ENCODE measurements around the gene WRNIP1.

- TF ChIP-seq FOS (IDR thresholded peaks at IDR 0.05; ENCODE audit: low read depth, low read length): no peak
- no peak for TF ChIP-seq POLR2A (IDR thresholded peaks at IDR 0.05; ENCODE audit: low read depth, low read length)
- TF ChIP-seq CTCF (conservative IDR thresholded peaks at IDR 0.05; ENCODE audit: low read depth, low read length): no peak
- TF ChIP-seq SMC3 (IDR thresholded peaks at IDR 0.05; ENCODE audit: low read depth, low read length): no peak
- TF ChIP-seq CEBPB (IDR thresholded peaks at IDR 0.05; ENCODE audit: low read depth, low read length): no peak
- TF ChIP-seq BHLHE40 (IDR thresholded peaks at IDR 0.05; ENCODE audit: low read depth, low read length): no peak
- no peak for TF ChIP-seq RAD21 (IDR thresholded peaks at IDR 0.05; ENCODE audit: low read length)
- no peak for TF ChIP-seq NFE2L2 (IDR thresholded peaks at IDR 0.05; ENCODE audit: low read depth, low read length)
These were observed 21.1 kb downstream of the WRNIP1 start for GRCh38 chr6:2786269-2786668.

Measured in IMR-90 (cell line).